ENCODE data around the gene SP9.

Gene SP9

DNA sequence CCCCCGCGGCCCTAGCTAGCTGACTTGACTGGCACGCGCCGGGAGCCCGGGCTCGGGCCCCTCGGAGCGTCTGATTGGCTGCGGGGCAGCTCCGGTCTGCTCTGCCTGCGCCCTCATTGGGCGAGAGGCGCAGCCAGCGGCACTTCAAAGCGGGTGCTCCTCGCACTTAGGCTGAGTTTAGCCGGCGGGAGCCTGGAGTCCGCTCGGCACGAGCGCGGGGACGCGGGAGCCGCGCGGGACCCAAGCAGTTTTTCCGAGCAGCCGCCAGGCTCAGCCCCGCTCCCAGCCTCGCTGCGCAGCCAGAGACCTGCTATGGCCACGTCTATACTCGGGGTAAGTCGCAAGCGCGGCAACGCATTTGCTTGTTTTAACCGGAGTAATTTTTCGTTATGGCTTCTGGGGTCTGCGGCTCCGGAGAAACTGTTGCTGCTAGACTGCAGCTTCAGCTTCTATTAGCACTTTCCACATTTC is at the start of gene SP9:
Gene SP9, plus strand, starts transcription at position 174 of the 471 bp plus-strand sequence. Its CDS starts 139 bp downstream, at position 313.
- peak; percentile 89 for DNase-seq (ENCODE audit: low read depth)

DNA sequence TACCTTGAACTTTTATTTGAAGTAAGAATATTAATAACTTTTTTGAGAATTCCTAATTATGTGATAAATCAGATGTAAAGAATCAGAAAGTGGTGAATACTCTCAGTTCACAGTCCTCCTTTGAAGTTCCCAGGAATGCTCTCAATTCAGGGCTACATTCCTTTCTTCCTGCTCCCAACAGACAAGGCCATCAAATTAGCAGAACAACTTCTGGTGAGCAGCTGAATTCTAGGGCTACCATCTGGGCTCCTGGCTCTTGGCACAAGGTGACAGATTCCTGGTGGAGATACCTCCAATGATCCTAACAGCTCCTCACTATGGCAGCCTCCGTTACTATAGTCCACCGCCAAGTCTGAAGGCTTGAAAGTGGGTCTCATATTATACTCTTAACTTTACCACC is 48.6 kb upstream of the SP9 start:
- no peak for DNase-seq (ENCODE audit: low read depth)

DNA sequence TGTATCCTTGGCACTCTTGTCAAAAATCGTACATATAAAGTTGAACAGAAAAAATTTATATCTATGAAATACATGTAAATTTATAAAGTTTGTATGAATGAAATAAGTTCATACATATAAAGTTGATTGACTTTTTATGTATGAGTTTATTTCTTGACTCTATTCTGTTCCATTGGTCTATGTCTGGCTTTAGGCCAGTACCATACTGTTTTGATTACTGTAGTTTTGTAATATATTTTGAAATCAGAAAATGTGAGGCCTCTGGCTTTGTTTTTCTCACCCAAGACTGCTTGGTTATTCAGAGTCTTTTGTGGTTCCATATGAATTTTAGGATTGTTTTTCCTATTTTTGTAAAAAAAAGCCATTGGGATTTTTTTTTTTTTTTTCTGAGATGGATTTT is 41.8 kb upstream of the SP9 start:
- no peak for DNase-seq (ENCODE audit: low read depth)

DNA sequence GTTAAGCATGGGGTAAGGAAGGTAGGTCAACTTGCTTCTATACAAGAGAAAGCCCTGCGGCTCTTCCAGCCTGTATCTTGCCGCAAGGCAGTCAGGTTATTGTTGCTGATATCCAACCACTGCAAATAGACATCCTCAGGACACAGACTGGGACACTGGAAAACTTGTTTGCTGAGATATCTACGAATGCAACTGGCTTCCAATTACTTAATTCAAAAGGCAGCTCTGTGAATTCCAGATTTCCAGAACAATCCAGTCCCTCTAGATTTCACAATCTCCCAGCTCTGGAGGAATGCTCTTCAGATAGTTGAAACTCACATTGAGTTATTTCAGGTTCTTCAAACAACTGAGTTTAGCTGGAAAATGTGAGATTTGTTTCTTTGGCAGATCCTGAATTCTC is 34.6 kb upstream of the SP9 start:
- DNase-seq (ENCODE audit: low read depth): peak; percentile 10

DNA sequence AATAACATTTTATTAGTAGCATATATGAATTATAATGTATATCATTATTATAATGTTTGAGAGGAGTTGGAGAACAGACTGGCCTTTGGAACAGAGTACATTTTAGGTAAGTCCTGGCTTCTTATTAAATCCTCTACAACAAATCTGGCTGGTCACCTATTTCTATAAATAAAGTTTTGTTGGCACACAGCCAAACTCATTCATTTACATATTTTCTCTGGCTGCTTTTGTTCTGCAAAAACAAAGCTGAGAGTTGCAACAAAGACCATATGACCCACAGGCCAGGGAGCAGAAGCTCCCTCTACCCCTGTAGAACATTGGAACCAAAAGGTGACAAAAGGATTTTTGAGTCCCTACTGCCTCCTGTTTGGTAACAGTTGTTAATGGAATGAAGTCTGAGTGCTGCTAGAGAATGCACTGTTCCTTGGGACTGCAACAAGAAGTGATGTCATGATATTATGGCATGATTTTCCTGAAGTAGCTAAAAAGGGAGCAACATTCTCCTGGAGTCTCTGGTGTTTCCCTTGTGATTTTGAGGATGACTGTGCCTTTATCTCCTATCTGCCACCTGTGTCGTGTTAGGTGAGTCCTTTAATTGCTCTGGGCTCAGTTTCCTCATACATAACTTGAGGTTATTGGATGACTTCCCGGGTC is 22.0 kb upstream of the SP9 start:
- DNase-seq (ENCODE audit: low read depth): no peak

DNA sequence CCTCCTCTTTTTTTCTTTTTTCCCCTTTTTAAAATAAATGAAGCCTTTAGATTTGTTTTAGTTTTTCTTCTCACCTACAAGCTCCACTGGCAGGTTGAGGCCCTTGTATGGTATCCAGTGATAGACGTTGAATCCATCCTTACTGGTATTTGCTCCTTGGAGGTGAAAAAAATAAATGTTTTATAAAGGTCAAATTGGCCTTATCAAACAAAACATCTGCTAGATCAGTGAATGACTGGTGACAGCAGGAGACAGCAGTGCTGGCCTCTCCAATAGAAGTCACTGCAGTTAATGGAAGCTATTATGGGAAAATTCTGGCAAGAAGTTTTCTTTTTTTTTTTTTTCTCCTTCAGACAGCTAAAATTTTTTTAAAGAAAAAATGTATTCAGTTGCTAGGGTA is 12.6 kb upstream of the SP9 start:
- no peak for DNase-seq (ENCODE audit: low read depth)

DNA sequence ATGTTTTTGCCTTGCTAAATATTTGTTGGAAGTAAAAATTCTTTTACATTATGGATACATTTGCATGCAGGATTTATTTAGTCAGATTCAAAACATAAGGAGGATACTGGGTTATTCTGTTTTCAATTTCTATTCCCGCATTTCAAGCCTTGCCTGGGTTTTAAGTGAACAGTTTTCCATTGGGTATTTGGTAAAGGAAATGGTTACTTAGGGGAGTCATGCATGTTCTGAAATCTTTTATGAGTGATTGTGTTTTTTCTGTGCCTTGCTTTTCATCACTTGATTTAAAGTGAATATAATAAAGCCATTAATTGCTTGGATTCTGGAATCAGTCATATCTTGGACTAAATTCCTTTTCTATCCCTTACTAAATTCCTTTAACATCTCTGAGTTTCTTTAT is 12.0 kb upstream of the SP9 start:
- no peak for DNase-seq (ENCODE audit: low read depth)

DNA sequence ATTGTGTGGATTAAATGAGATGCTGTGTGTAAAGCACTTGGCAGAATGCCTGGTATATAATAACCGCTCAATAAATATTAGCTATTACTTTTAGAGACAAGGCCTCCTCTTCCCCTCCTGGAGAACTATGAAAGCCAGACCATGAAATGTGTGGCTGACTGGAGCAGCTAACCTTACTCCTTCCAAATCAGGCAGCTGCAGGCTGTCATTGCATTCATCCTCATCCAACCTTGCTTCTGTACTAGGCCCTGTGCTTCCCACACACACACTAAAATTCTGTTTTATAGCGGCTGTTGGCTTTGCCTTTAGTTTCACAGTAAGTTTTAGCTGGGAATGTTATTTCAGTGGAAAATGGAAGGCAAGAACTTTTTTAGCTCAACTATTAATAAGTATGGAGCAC is 10.2 kb upstream of the SP9 start:
- DNase-seq (ENCODE audit: low read depth): no peak

DNA sequence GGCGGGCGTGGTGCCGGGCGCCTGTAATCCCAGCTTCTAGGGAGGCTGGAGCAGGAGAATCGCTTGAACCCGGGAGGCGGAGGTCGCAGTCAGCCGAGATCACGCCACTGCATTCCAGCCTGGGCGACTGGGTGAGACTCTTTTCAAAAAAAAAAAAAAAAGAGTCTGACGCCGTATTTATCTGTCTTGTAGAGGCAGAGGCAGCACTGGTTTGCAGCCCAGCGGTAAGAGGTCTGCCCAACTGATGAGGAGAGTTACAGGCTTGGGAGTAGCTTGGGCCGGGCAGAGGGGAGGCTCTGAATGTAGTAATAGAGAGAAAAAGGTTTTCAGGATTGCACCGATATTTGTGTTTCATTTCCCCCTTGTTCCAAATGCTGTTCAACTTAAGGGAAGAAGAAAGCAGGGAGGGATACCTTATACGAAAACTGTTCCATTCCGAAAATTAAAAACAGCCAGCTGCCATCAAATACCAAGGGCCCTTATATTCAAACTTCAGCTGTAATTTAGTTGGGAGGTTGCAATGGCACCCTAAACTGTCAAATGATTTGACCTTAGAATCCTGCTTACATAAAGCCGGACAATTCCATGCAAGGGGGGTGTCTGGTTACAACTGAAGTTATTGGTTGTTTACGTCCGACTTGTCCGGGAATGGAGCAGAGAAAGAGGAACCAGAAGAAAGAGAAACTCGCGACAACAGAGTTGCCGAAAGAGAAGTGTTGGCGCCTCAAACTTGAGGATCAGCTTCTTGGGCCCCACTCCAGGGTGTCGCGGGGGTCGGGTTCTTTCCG is 9.2 kb upstream of the SP9 start:
- DNase-seq (ENCODE audit: low read depth): peak; percentile 53

DNA sequence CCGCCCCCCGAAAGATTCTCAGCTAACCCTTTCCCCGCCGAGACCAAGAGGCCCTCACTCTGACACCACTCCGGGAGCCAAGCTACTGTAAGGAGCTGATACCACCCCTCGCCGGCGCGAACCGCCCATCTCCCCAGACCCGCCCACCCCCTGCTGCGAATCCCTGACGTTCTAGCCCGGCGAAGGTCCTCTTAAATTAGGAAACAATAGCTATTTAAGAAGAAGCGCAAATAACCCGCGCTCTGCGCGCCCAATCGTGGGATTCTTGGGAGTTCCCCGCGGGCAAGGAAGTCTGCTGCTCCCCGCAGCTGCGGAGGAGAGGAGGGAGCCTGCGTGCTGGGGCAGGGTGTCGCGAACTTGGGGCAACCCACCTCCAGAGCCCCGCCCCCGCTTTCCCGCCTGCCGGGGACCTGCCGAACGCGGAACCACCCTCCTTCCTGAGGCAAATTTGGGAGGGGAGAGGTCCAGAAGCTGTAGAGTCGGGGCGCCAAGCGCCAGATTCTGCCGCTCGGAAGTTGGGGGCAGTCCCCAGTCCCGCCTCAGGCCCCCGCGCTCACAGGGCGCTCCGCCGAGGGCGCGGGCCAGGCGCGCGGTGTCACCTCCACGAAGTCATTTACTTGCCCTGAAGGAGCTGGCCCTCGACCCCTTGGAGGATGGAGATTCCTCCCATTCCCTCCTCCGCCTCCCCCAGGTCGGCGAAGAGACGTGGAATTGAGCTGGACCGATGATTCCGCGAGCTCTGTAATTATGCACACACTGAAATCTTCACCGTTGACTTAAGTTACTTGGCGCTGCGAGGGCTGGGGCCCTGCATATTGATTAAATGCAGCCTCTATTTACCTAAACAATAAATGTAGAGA is 8.4 kb upstream of the SP9 start:
- peak; percentile 45 for DNase-seq (ENCODE audit: low read depth)

DNA sequence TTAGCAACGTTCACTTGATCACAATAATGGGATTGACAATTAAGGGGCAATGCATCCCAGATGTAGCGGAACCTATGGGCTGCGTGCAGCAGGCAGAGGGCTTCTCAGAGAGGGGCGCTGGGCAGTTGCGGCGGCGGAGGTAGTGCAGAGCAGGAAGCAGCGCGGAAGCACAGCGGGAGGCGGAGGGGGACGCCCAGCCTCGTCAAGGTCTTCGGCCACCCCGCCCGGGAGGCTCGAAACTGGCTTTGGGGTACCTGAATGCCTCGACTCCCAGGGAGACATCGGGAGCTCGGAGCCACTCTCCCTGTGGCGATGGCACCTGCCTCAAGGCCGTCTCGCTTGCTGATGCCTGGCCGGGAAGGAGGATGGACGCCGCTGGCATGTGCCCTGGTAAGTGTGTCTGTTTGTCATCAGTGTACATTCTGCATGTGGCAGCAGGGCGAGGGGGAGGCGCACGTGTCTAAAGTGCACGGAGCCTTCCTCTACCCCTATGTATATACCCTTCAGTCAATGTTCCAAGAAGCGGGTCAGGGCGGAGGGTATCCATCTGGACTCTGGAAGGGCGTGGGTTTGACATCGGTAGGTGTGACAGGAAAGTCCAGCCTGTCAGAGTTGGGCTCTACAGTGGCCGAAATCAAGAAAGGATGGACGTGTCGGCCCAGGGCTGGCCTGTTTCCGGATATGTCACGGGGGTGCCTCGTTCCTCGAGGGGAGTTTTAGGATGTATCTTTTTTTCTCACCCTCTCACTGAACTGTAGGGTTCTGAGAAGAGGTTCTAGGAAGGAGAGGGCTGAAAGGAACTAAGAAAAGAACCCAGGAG is 7.5 kb upstream of the SP9 start:
- DNase-seq (ENCODE audit: low read depth): no peak

DNA sequence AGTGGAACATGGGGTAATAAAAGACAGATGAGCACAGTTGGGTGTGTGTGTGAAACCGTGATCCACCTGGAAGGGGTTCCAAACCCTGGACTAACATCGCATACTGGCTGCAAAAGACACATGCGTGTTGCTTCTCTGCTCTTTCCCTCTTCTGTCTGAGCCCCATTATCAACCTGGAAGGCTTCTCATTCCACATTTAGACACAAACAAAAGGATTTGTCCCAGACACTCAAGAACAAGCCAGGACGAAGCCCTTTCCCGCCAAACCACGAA is 7.0 kb upstream of the SP9 start:
- DNase-seq (ENCODE audit: low read depth): no peak

DNA sequence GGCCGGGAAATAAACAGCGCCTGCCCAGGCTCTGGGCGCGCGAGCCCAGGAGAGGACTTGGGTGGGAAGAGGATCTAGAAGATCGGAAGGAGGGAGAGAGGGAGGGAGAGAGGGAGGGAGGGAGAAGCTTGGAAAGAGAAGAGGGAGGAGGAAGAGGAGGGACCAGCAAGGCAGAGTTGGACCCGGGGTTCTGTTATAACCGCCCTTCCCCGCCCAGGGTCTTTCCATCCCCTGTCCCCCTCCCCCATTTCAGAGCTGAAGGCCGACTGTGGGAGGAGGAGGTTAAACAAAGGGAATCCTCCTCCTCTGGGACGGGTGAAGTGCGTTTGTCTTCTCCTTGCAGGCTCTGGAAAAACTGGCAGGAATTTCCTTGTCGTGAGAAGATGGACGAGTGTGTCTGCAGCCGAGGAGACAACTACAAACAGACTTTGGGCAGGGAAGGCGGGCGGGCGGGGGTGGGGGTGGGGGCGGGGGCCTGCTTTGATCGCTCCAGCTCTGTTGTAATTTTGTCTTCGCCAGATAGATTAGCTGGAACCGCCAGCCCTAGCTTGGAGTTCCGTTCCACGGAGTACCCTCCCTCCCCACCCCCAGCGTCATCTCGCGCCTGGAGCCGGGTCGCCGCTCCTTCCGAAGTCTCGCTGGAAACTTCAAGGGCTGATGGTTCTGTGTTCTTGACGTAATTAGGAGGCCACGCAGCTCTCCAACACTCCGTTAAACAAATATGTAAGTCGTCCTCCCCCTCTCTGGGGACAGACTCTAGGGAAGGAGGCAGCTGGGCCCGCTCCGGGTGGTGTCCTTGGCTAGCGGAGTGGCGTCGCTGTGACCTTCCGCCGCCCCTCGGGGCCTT is 6.4 kb upstream of the SP9 start:
- DNase-seq (ENCODE audit: low read depth): peak; percentile 60

DNA sequence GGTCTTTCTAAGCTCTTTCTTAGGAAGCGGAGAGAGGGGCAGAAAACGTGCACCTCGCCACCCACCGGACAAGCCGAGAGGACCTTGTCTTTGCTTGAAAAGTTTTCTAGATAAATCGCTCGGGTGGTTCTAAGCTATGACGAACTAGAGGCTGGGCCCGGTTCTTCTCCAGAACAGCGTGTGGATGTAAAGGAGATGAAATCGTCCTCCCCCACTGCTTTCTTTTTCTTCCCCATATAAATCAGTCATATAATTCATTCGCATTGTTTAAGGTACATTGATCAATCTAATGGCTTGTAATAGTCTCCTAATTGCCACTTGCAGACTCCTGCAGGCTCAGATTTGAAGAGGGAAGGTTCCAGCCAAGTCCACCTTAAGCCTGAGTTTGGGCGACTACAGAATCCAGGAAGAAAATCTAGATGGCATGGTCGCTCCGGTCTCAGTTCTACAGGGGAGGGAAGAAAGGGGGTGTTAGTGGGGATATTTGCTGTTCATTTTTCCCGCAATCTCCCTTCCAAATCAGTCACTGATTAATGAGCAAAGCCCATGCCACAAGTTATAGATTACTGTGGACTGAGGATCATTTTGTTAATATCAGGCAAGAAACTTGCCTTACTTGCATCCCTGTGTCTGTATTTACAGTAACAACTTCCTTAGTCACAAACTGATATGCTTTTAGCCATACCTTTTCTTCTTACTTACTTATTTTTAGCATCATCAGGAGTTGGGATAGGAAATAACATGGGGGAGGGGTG is 5.6 kb upstream of the SP9 start:
- no peak for DNase-seq (ENCODE audit: low read depth)

DNA sequence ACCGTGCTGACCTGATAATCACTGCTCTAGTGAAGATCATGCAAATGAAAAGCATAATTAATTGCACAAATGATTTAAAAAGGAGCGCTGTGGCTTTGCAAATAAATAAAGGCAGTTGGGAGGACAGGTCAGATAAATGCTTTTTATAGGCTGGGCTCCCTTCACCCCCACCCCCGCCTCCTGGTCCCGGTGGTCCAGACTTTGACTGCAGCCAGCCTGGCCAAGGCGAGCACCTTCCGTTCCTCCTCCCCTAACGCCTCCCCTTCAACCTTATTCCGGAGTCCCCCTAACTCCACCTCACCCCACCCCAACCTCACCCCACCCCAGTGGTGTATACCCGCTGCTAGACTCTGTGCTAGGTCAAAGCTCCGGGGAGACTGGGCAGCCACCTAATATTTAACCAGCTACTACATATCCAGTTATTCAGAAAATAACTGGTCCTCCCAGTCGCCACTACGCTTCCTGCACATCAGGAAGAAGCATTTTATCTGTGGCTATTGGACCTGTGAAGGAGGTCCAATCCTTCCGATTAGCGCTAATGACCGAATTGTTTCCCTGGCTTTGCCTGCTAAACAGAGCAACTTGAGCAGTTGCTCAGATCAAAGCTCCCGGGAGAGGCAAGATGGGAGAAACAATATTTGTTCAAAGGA is 3.7 kb upstream of the SP9 start:
- no peak for DNase-seq (ENCODE audit: low read depth)

DNA sequence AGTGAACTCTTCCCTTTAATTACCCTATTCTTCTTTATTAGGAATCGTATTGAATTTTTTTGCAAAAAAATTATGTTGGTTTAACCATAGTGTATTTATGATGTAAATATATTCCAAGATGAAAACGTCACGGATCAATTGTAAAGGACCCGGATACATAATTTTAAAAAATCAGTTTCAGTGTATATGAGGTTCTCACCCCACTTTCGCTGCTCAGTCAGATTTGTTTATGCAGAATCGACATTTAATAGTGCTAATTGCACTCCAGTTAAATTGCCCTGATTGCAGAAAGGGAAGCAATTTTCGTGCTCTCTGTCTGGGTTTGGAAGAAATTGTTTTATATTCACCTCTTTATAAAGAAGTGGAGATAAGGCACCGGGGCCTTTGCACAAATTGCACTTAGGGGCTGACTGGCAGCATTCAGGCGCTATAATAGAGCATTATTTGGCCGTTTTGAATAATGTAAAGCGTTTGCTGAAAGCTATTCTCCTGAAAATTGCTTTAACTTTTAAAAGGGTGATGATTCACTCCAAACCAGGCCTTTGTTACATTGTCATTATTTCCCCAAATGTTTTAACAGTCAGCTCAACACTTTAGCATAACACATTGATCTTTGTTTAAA is 3.0 kb upstream of the SP9 start:
- DNase-seq (ENCODE audit: low read depth): no peak

DNA sequence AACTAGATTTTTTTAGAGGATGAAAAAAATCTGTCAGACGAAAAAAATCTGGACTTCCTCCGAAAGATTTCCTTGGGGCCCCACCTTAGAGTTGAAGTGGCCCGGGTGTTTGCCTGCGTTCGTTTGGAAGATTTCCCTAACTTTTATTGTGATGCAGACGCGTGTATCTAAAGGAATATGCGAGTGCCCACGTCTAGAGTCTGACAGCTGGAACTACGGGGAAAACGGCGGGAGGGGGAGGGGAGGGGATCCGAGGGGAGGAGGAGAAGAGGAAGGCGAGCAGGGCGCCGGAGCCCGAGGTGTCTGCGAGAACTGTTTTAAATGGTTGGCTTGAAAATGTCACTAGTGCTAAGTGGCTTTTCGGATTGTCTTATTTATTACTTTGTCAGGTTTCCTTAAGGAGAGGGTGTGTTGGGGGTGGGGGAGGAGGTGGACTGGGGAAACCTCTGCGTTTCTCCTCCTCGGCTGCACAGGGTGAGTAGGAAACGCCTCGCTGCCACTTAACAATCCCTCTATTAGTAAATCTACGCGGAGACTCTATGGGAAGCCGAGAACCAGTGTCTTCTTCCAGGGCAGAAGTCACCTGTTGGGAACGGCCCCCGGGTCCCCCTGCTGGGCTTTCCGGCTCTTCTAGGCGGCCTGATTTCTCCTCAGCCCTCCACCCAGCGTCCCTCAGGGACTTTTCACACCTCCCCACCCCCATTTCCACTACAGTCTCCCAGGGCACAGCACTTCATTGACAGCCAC is 2.4 kb upstream of the SP9 start:
- peak; percentile 28 for DNase-seq (ENCODE audit: low read depth)

DNA sequence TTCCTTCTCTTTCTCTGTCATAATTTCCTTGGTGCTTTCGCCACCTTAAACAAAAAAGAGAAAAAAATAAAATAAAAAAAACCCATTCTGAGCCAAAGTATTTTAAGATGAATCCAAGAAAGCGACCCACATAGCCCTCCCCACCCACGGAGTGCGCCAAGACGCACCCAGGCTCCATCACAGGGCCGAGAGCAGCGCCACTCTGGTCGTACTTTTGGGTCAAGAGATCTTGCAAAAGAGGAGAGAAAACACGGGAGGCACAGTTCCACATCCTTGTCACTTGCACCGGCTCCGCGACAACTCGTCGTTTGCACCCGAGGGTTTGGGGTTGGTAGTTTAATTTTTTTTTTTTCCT is 1.8 kb upstream of the SP9 start:
- no peak for DNase-seq (ENCODE audit: low read depth)
